A549 (cell line): Measurements from ENCODE around the gene CCDC152. TPM values are rescaled to one million over a fixed set of nuclear protein-coding genes. Genes with fewer than 3 reads are reported as not detected.

Experiments used
- ATAC-seq, 2 experiments: fragments of 200-7000 bp in 1 of 2; fragments of >200 bp in 1 of 2; cut with Nextera tagmentation in 1 of 2; cut with Tn5 transposase in 1 of 2; 3 replicates each; pipeline versions ENCODE4 v1.8.0 to v1.9.1; 2018 to 2020; ENCODE audit warnings: mild to moderate bottlenecking in 1 of 2, moderate library complexity in 1 of 2
- CTCF ChIA-PET: fragments of 300-600 bp; sonication (Branson Sonifier 250); formaldehyde crosslinking; extraction: SDS; loops from one replicate; lab custom pipeline; 2021; ENCODE audit warnings: antibody characterized with exemption, inconsistent platforms; lab: Yijun Ruan, JAX
- POLR2A ChIA-PET: fragments of 350-600 bp; formaldehyde crosslinking; extraction: SDS; loops from one replicate; lab custom pipeline; 2021; ENCODE audit warnings: antibody characterized with exemption, inconsistent platforms; lab: Yijun Ruan, JAX
- DNase-seq, 2 experiments: peaks; one replicate each; pipeline versions ENCODE4 v3.0.0 to v3.0.0-alpha.2; 2011 to 2016; ENCODE audit warnings: low read depth in 1 of 2, low spot score in 1 of 2
- FAIRE-seq: peaks from 2 replicates; lab custom pipeline; 2011; peaks lifted over from hg19 to GRCh38; lab: Jason Lieb, UNC
- H3K27ac ChIP-seq, 2 experiments: fragments of >200 bp; sonication (Bioruptor Twin); formaldehyde crosslinking; 3 replicates each; pipeline ENCODE4 v1.5.1; 2016 to 2017
- H3K4me1 ChIP-seq: fragments of >200 bp; sonication (Bioruptor Twin); formaldehyde crosslinking; 3 replicates; pipeline ENCODE4 v1.6.1; 2016
- H3K4me2 ChIP-seq: fragments of >200 bp; sonication (Bioruptor Twin); formaldehyde crosslinking; 3 replicates; pipeline ENCODE4 v1.6.1; 2016
- H3K4me3 ChIP-seq: fragments of >200 bp; sonication (Bioruptor Twin); formaldehyde crosslinking; 3 replicates; pipeline ENCODE4 v1.5.1; 2016
- H3K9me3 ChIP-seq: fragments of >200 bp; sonication (Bioruptor Twin); formaldehyde crosslinking; 3 replicates; pipeline ENCODE4 v1.6.1; 2016
- BHLHE40 ChIP-seq: IDR thresholded peaks from 2 replicates; pipeline ENCODE4 v1.6.1; 2012; ENCODE audit warnings: low read depth, low read length, inconsistent platforms
- CBX2 ChIP-seq: fragments of 200-600 bp; sonication (generic); IDR thresholded peaks from 2 replicates; pipeline ENCODE4 v1.6.1; 2016; ENCODE audit warnings: low read depth, mild to moderate bottlenecking, borderline replicate concordance
- CEBPB ChIP-seq, 2 experiments: fragments of >200 bp in 1 of 2; sonication (Bioruptor Twin) in 1 of 2; formaldehyde crosslinking in 1 of 2; IDR thresholded peaks; 2 replicates each; pipeline ENCODE4 v1.6.1; 2012 to 2016
- CHD2 ChIP-seq: fragments of 150-350 bp; IDR thresholded peaks from 2 replicates; pipeline ENCODE4 v1.6.1; 2014; ENCODE audit warnings: low read length; ENCODE audit not compliant: partially characterized antibody
- CHD4 ChIP-seq: fragments of 200-600 bp; sonication (generic); IDR thresholded peaks from 2 replicates; pipeline ENCODE4 v1.6.1; 2016; ENCODE audit warnings: antibody characterized with exemption, mild to moderate bottlenecking, borderline replicate concordance
- EHMT2 ChIP-seq: fragments of 200-600 bp; sonication (generic); IDR thresholded peaks from 2 replicates; pipeline ENCODE4 v1.6.1; 2016; ENCODE audit warnings: antibody characterized with exemption, low read depth, mild to moderate bottlenecking, moderate library complexity
- EP300 ChIP-seq, 2 experiments: fragments of >200 bp; sonication (Bioruptor Twin); formaldehyde crosslinking; IDR thresholded peaks; 2 replicates in 1 of 2; 3 replicates in 1 of 2; pipeline ENCODE4 v1.6.1; 2016 to 2017
- ESRRA ChIP-seq: fragments of 150-350 bp; IDR thresholded peaks from 2 replicates; pipeline ENCODE4 v1.6.1; 2014; ENCODE audit warnings: mild to moderate bottlenecking, low read length, borderline replicate concordance
- FOXS1 ChIP-seq: fragments of 250-450 bp; sonication (Bioruptor Pico); IDR thresholded peaks from 2 replicates; pipeline ENCODE4 v1.5.0; 2020; ENCODE audit warnings: mild to moderate bottlenecking, moderate library complexity
- HDAC2 ChIP-seq: fragments of 200-600 bp; sonication (generic); IDR thresholded peaks from 2 replicates; pipeline ENCODE4 v1.6.1; 2016
- JUNB ChIP-seq: fragments of >200 bp; sonication (Bioruptor Twin); formaldehyde crosslinking; IDR thresholded peaks from 2 replicates; pipeline ENCODE4 v1.6.1; 2016
- MAZ ChIP-seq: fragments of 150-350 bp; IDR thresholded peaks from 2 replicates; pipeline ENCODE4 v1.6.1; 2014; ENCODE audit warnings: antibody characterized with exemption, low read depth, low read length, borderline replicate concordance
- POLR2A ChIP-seq: IDR thresholded peaks from 2 replicates; pipeline ENCODE4 v1.6.1; 2012; ENCODE audit warnings: mild to moderate bottlenecking, low read length
- POLR2AphosphoS2 ChIP-seq: conservative IDR thresholded peaks from 2 replicates; pipeline ENCODE4 v1.6.1; 2012; ENCODE audit warnings: low read length, improper control_type of control experiment, inconsistent platforms
- RAD21 ChIP-seq, 2 experiments: fragments of >200 bp in 1 of 2; sonication (Bioruptor Twin) in 1 of 2; formaldehyde crosslinking in 1 of 2; IDR thresholded peaks in 1 of 2; conservative IDR thresholded peaks in 1 of 2; 2 replicates in 1 of 2; 3 replicates in 1 of 2; pipeline ENCODE4 v1.6.1; 2012 to 2018; ENCODE audit warnings: inconsistent platforms in 1 of 2
- SREBF2 ChIP-seq: fragments of 450-650 bp; IDR thresholded peaks from 2 replicates; pipeline ENCODE4 v1.6.1; 2014; ENCODE audit warnings: mild to moderate bottlenecking, moderate library complexity
- TP53 ChIP-seq: fragments of 250-450 bp; sonication (Bioruptor Pico); IDR thresholded peaks from 2 replicates; pipeline ENCODE4 v1.5.0; 2021; ENCODE audit warnings: mild to moderate bottlenecking, moderate library complexity
- ZC3H11A ChIP-seq: fragments of 450-650 bp; IDR thresholded peaks from 2 replicates; pipeline ENCODE4 v1.6.1; 2014; ENCODE audit warnings: antibody characterized with exemption, mild to moderate bottlenecking
- ZFP36 ChIP-seq: fragments of 450-650 bp; IDR thresholded peaks from 2 replicates; pipeline ENCODE4 v1.6.1; 2014; ENCODE audit warnings: borderline replicate concordance; ENCODE audit not compliant: partially characterized antibody
- ZNF302 ChIP-seq: fragments of 250-450 bp; sonication (Bioruptor Pico); IDR thresholded peaks from 2 replicates; pipeline ENCODE4 v1.9.0; 2021; ENCODE audit warnings: inconsistent platforms, mild to moderate bottlenecking, moderate library complexity
- ZSCAN20 ChIP-seq: fragments of 250-450 bp; sonication (Bioruptor Pico); IDR thresholded peaks from 2 replicates; pipeline ENCODE4 v1.8.0; 2022; ENCODE audit warnings: mild to moderate bottlenecking, moderate library complexity
- WGBS: methylation state at CpG from one replicate; pipeline ENCODE4 v1.1.6; 2017; ENCODE audit errors: missing lambda C conversion rate; 5-methylcytosine and 5-hydroxymethylcytosine counted together
- polyA plus RNA-seq, 4 experiments: library from polyadenylated mRNA; depleted of rRNA in 3 of 4; stranded (reverse); fragments of >200 nt; fragmentation: RNase III in 1 of 4; extraction: RNeasy Plus Mini Kit Qiagen cat#74134 plus additional on column Dnase treatment in 1 of 4; gene quantifications; 2 replicates in 3 of 4; 3 replicates in 1 of 4; pipeline ENCODE4 v1.2.3, GENCODE V29; 2011 to 2017
- TF ChIP-seq, protein P1 (sequence below): fragments of 250-450 bp; sonication (Bioruptor Pico); IDR thresholded peaks from 2 replicates; pipeline ENCODE4 v1.5.0; 2021; ENCODE audit warnings: mild to moderate bottlenecking, moderate library complexity, borderline replicate concordance
- TF ChIP-seq, protein P2 (sequence below): fragments of 150-350 bp; IDR thresholded peaks from 2 replicates; pipeline ENCODE4 v1.6.1; 2014; ENCODE audit warnings: low read depth, mild to moderate bottlenecking, low read length
- TF ChIP-seq, protein P3 (sequence below): fragments of >200 bp; sonication (Bioruptor Twin); formaldehyde crosslinking; IDR thresholded peaks from 3 replicates; pipeline ENCODE4 v1.5.1; 2016
- TF ChIP-seq, protein P4 (sequence below): IDR thresholded peaks from 2 replicates; pipeline ENCODE4 v1.6.1; 2012
- TF ChIP-seq, protein P5 (sequence below): fragments of 250-450 bp; sonication (Bioruptor Pico); IDR thresholded peaks from 2 replicates; pipeline ENCODE4 v1.5.0; 2020; ENCODE audit warnings: low read depth, mild to moderate bottlenecking, moderate library complexity
- TF ChIP-seq, protein P6 (sequence below): fragments of >200 bp; sonication (Bioruptor Twin); formaldehyde crosslinking; IDR thresholded peaks from 2 replicates; pipeline ENCODE4 v1.6.1; 2016
- TF ChIP-seq, protein P7 (sequence below): IDR thresholded peaks from 2 replicates; pipeline ENCODE4 v1.6.1; 2012; ENCODE audit warnings: low read depth, borderline replicate concordance

CCDC152 gene
- polyA plus RNA-seq, 2 of the 4 experiments (the other 2 are of a cell fraction) = not detected

DNA sequence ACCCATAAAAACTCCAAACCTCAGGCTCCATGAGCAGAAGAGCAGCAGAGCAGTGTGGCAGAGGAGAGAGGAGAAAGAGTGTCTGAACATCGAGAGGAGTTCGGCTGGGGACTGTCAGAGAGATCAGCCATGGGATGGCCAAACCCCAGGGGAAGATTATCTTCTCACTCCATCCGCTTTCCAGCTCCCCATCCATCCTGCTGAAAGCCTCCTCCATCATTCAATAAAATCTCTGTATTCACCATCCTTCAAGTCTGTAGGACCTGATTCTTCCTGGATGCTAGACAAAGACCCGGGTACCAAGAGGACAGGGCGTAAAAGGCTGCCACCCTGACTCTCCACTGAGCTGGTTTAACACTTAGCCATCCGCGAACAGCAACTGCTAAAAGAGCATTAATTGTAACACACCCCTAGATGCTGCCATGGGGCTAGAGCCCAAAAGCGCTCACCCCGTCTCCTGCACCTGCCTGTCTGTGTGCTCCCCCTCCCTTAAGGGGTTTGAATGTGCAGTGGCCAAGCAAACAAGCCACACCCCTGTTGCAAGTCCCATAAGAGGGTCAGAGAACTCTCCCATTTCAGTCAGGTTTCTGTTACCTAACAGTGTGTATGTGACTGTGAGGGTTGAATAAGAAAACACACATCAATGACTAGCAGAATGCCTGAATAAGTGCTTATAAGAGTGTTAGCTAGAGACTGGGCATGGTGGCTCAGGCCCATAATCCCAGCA is 69.0 kb downstream of the CCDC152 start:
- WGBS = 53% methylated on average over 9 of the region's 9 CpGs
- Histone ChIP-seq H3K4me1 (no peaks in the 10 kb centered on the region), H3K9me3 (no peaks in the 10 kb centered on the region), H3K27ac (no peak overlapping the region), H3K4me2 (no peak overlapping the region), H3K4me3 (no peak overlapping the region)
- ChIA-PET POLR2A (no interaction called here), CTCF (no interaction called here)
- TF ChIP-seq EHMT2 (no peak), EP300 (IDR thresholded peaks at IDR 0.05) (no peak), FOXS1 (no peak)
- TF ChIP-seq, protein P1, sequence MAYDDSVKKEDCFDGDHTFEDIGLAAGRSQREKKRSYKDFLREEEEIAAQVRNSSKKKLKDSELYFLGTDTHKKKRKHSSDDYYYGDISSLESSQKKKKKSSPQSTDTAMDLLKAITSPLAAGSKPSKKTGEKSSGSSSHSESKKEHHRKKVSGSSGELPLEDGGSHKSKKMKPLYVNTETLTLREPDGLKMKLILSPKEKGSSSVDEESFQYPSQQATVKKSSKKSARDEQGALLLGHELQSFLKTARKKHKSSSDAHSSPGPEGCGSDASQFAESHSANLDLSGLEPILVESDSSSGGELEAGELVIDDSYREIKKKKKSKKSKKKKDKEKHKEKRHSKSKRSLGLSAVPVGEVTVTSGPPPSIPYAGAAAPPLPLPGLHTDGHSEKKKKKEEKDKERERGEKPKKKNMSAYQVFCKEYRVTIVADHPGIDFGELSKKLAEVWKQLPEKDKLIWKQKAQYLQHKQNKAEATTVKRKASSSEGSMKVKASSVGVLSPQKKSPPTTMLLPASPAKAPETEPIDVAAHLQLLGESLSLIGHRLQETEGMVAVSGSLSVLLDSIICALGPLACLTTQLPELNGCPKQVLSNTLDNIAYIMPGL (CRISPR knock-in tag) = no peak
- ATAC-seq (no peak), FAIRE-seq (no peak), DNase-seq (no peak)

DNA sequence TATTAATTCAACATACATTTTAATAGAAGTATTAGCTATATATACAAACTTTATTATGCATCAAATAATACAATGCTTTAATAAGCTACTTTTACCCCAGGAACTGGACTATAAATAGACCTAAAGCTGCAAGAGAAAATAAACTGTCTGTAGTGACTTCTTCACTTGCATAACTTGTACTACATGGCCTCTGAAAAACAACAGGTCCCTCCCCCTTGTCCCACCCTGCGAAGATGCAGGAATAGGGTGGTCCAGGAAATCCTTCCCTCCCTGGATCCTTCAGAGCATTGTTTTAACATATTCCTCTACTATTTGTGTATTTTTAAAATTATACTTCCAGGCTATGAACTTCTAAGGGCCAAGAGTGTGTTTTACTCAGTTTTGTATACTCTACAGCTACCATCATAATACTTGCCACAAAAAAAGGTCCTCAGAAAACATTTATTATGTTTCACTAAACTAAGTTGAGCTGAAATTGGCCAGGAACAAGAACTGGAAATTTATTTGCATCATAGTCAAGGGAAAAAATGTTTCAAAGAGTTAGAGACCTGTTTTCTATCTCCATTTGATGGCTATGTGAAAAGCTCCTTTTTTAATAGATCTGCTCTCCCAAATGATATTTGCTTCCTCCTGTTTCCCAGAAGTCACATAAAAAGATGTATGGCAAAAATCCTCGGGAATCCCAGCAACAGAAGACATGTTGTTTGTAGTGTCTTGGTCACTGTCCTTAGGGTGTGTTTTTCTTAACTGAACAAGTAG is 70.3 kb downstream of the CCDC152 start:
- DNase-seq = no peak

DNA sequence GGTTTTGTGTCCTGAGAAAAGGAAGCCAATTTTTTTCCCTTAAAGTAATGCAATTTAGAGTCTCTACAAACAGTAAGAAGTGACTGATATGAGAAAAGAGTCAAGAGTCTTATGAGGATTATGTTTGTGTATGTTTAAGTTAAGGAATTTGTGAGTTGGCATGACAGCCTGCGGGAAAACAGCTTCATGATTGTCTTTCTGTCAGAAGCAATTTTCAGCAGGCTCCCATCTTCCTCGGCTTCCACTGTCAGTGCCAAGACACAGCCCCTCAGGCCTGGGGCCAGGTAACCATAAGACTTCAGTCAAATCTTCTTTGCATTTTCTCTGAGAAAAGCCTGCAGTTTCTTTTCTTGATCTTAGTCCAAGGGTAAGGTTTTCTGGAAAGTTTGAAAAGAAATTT is 72.1 kb downstream of the CCDC152 start:
- POLR2A ChIA-PET = no interaction called here
- Histone ChIP-seq H3K4me2 (no peak overlapping the region), H3K4me3 (no peak overlapping the region), H3K4me1 (no peaks in the 10 kb centered on the region), H3K27ac (no peak overlapping the region), H3K9me3 (no peaks in the 10 kb centered on the region)
- FAIRE-seq (no peak), DNase-seq (no peak), ATAC-seq (no peak)
- TF ChIP-seq TP53 = no peak
- no peak for TF ChIP-seq JUNB
- TF ChIP-seq ZC3H11A = no peak
- TF ChIP-seq EP300 (IDR thresholded peaks at IDR 0.05) = no peak
- TF ChIP-seq, protein P2, sequence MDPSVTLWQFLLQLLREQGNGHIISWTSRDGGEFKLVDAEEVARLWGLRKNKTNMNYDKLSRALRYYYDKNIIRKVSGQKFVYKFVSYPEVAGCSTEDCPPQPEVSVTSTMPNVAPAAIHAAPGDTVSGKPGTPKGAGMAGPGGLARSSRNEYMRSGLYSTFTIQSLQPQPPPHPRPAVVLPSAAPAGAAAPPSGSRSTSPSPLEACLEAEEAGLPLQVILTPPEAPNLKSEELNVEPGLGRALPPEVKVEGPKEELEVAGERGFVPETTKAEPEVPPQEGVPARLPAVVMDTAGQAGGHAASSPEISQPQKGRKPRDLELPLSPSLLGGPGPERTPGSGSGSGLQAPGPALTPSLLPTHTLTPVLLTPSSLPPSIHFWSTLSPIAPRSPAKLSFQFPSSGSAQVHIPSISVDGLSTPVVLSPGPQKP = no peak
- TF ChIP-seq CEBPB (IDR thresholded peaks at IDR 0.05) = no peak
- TF ChIP-seq RAD21 (conservative IDR thresholded peaks at IDR 0.05 in 1 of 2, IDR thresholded peaks at IDR 0.05 in 1 of 2) = no peak
- TF ChIP-seq HDAC2 = no peak
- no peak for TF ChIP-seq CBX2
- TF ChIP-seq, protein P3, sequence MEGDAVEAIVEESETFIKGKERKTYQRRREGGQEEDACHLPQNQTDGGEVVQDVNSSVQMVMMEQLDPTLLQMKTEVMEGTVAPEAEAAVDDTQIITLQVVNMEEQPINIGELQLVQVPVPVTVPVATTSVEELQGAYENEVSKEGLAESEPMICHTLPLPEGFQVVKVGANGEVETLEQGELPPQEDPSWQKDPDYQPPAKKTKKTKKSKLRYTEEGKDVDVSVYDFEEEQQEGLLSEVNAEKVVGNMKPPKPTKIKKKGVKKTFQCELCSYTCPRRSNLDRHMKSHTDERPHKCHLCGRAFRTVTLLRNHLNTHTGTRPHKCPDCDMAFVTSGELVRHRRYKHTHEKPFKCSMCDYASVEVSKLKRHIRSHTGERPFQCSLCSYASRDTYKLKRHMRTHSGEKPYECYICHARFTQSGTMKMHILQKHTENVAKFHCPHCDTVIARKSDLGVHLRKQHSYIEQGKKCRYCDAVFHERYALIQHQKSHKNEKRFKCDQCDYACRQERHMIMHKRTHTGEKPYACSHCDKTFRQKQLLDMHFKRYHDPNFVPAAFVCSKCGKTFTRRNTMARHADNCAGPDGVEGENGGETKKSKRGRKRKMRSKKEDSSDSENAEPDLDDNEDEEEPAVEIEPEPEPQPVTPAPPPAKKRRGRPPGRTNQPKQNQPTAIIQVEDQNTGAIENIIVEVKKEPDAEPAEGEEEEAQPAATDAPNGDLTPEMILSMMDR = no peak
- no peak for TF ChIP-seq POLR2AphosphoS2
- no peak for TF ChIP-seq BHLHE40
- TF ChIP-seq ZNF302 (CRISPR knock-in tag) = no peak
- no peak for TF ChIP-seq POLR2A
- TF ChIP-seq, protein P4, sequence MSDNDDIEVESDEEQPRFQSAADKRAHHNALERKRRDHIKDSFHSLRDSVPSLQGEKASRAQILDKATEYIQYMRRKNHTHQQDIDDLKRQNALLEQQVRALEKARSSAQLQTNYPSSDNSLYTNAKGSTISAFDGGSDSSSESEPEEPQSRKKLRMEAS = no peak
- TF ChIP-seq CHD2 = no peak
- TF ChIP-seq, protein P5, sequence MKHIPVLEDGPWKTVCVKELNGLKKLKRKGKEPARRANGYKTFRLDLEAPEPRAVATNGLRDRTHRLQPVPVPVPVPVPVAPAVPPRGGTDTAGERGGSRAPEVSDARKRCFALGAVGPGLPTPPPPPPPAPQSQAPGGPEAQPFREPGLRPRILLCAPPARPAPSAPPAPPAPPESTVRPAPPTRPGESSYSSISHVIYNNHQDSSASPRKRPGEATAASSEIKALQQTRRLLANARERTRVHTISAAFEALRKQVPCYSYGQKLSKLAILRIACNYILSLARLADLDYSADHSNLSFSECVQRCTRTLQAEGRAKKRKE = no peak
- TF ChIP-seq, protein P6, sequence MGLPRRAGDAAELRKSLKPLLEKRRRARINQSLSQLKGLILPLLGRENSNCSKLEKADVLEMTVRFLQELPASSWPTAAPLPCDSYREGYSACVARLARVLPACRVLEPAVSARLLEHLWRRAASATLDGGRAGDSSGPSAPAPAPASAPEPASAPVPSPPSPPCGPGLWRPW = no peak
- TF ChIP-seq, protein P7, sequence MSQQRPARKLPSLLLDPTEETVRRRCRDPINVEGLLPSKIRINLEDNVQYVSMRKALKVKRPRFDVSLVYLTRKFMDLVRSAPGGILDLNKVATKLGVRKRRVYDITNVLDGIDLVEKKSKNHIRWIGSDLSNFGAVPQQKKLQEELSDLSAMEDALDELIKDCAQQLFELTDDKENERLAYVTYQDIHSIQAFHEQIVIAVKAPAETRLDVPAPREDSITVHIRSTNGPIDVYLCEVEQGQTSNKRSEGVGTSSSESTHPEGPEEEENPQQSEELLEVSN = no peak
- TF ChIP-seq ZSCAN20 (CRISPR knock-in tag) = no peak
- CTCF ChIA-PET = interaction anchor here (1.0 kb wide), 1 partner anchor 212 kb away, joined by 3 read pairs; no protein-coding TSS in a partner anchor
- WGBS = 67% methylated on average over 2 of the region's 2 CpGs

More for the DNA sequence above, 70.3 kb downstream of the CCDC152 start:
- POLR2A ChIA-PET = no interaction called here
- FAIRE-seq = no peak
- no peak overlapping the region for H3K27ac ChIP-seq
- TF ChIP-seq FOXS1 = no peak
- TF ChIP-seq SREBF2 = no peak
- no peak for TF ChIP-seq MAZ
- TF ChIP-seq CHD4 = no peak
- TF ChIP-seq ZFP36 = no peak
- no peak for TF ChIP-seq ESRRA
- TF ChIP-seq, all 56 proteins: peak for 0
- Histone ChIP-seq H3K4me2 (no peak overlapping the region), H3K4me3 (no peak overlapping the region), H3K9me3 (no peaks in the 10 kb centered on the region), H3K4me1 (no peaks in the 10 kb centered on the region)
- 20% methylated on average over 2 of the region's 2 CpGs for WGBS
- ATAC-seq = no peak
- CTCF ChIA-PET = interaction anchor here (0.7 kb wide), 1 partner anchor 176 kb away, joined by 3 read pairs; no protein-coding TSS in a partner anchor
